Measurements from ENCODE around the gene TRIM28.

TRIM28 gene

GRCh38 chr19:58548859-58549663 lies 5.2 kb downstream of the TRIM28 start:
- TF ChIP-seq CTCF (IDR thresholded peaks at IDR 0.05; ENCODE audit: low read depth, low read length), result no peak
- Histone ChIP-seq H3K4me3 (ENCODE audit: low read depth, low read length) (no peak overlapping the region), H3K9me3 (ENCODE audit: severe bottlenecking) (no peaks in the 10 kb centered on the region), H3K27me3 (ENCODE audit: insufficient read depth, low read depth, severe bottlenecking) (no peaks in the 10 kb centered on the region), H3K27ac (no peak overlapping the region), H3K36me3 (peaks cover 80% of the 10 kb centered on the region)
- no peak for DNase-seq

GRCh38 chr19:58549664-58550361 lies 5.9 kb downstream of the TRIM28 start:
- Histone ChIP-seq H3K27me3 (ENCODE audit: insufficient read depth, low read depth, severe bottlenecking) (no peaks in the 10 kb centered on the region), H3K9me3 (ENCODE audit: severe bottlenecking) (no peaks in the 10 kb centered on the region), H3K4me3 (ENCODE audit: low read depth, low read length) (no peak overlapping the region), H3K36me3 (peaks cover 80% of the 10 kb centered on the region), H3K27ac (no peak overlapping the region)
- no peak for DNase-seq
- no peak for TF ChIP-seq CTCF (IDR thresholded peaks at IDR 0.05; ENCODE audit: low read depth, low read length)

GRCh38 chr19:58550362-58551122 lies 6.7 kb downstream of the TRIM28 start:
- H3K4me3 ChIP-seq (ENCODE audit: low read depth, low read length), result no peak overlapping the region
- no peaks in the 10 kb centered on the region for H3K27me3 ChIP-seq (ENCODE audit: insufficient read depth, low read depth, severe bottlenecking)
- no peak overlapping the region for H3K27ac ChIP-seq
- H3K36me3 ChIP-seq, result peaks cover 76% of the 10 kb centered on the region
- TF ChIP-seq CTCF (IDR thresholded peaks at IDR 0.05; ENCODE audit: low read depth, low read length), result no peak
- H3K9me3 ChIP-seq (ENCODE audit: severe bottlenecking), result no peaks in the 10 kb centered on the region
- DNase-seq, result no peak

- DNase-seq, result no peak
- no peak overlapping the region for H3K4me3 ChIP-seq (ENCODE audit: low read depth, low read length)
- H3K27ac ChIP-seq, result no peak overlapping the region
- no peak for TF ChIP-seq CTCF (IDR thresholded peaks at IDR 0.05; ENCODE audit: low read depth, low read length)
- H3K36me3 ChIP-seq, result peaks cover 75% of the 10 kb centered on the region
- H3K9me3 ChIP-seq (ENCODE audit: severe bottlenecking), result no peaks in the 10 kb centered on the region
- H3K27me3 ChIP-seq (ENCODE audit: insufficient read depth, low read depth, severe bottlenecking), result no peaks in the 10 kb centered on the region
Observed at GRCh38 chr19:58551123-58551497, 7.2 kb downstream of the TRIM28 start.

GRCh38 chr19:58551577-58552471 lies 8.0 kb downstream of the TRIM28 start:
- Histone ChIP-seq H3K9me3 (ENCODE audit: severe bottlenecking) (no peaks in the 10 kb centered on the region), H3K27ac (peak overlapping the region; percentile 78; the same call in 1 of the 2 replicates), H3K36me3 (peaks cover 75% of the 10 kb centered on the region), H3K27me3 (ENCODE audit: insufficient read depth, low read depth, severe bottlenecking) (no peaks in the 10 kb centered on the region), H3K4me3 (ENCODE audit: low read depth, low read length) (no peak overlapping the region)
- DNase-seq, result no peak
- no peak for TF ChIP-seq CTCF (IDR thresholded peaks at IDR 0.05; ENCODE audit: low read depth, low read length)
